Cardiac muscle cell (in vitro differentiated cells and primary cell): ENCODE results near the gene ENTPD2. TPM values are rescaled to one million over a fixed set of nuclear protein-coding genes. Genes with fewer than 3 reads are reported as not detected.
A peak's percentile ranks its signal among the peaks of the same experiment; 100 is the strongest.

Experiments used
- DNase-seq, 2 donors: peaks; one replicate each; pipeline versions ENCODE4 v3.0.0 to v3.0.0-alpha.2; 2010 to 2017; ENCODE audit warnings: low read depth in 1 of 2, low spot score in 1 of 2
- H3K27ac ChIP-seq: fragments of 200-600 bp; sonication (generic); 2 replicates; pipeline ENCODE4 v1.5.1; 2016
- H3K27me3 ChIP-seq: fragments of 200-600 bp; sonication (generic); 2 replicates; pipeline ENCODE4 v1.6.0; 2016; ENCODE audit warnings: control low read depth
- H3K36me3 ChIP-seq: fragments of 200-600 bp; sonication (generic); 2 replicates; pipeline ENCODE4 v1.5.1; 2016; ENCODE audit warnings: control low read depth
- H3K4me1 ChIP-seq: fragments of 200-600 bp; sonication (generic); 2 replicates; pipeline ENCODE4 v1.8.1; 2017; ENCODE audit warnings: low read depth, mild to moderate bottlenecking, mixed run types
- H3K4me3 ChIP-seq: fragments of 200-600 bp; sonication (generic); 2 replicates; pipeline ENCODE4 v1.5.1; 2016; ENCODE audit warnings: mild to moderate bottlenecking
- H3K9me3 ChIP-seq: fragments of 200-600 bp; sonication (generic); 2 replicates; pipeline ENCODE4 v1.5.1; 2017; ENCODE audit warnings: low read depth, mild to moderate bottlenecking, control low read depth
- polyA plus RNA-seq: library from polyadenylated mRNA; unstranded; fragments of >200 nt; fragmentation: Nextera tagmentation; extraction: Ambion mirVana; gene quantifications from 2 replicates; pipeline ENCODE4 v1.2.1, GENCODE V29; 2016
- total RNA-seq: library from RNA; depleted of rRNA; stranded (reverse); fragments of >200 nt; gene quantifications from 2 replicates; pipeline ENCODE4 v1.2.3, GENCODE V29; 2016
- TF ChIP-seq, protein P1 (sequence below): IDR thresholded peaks from 2 replicates; pipeline ENCODE4 v1.5.1; 2012; ENCODE audit warnings: low read depth, mild to moderate bottlenecking, low read length

ENTPD2 gene
- total and polyA plus RNA-seq, 2 experiments from 2014 or later = not detected

DNA sequence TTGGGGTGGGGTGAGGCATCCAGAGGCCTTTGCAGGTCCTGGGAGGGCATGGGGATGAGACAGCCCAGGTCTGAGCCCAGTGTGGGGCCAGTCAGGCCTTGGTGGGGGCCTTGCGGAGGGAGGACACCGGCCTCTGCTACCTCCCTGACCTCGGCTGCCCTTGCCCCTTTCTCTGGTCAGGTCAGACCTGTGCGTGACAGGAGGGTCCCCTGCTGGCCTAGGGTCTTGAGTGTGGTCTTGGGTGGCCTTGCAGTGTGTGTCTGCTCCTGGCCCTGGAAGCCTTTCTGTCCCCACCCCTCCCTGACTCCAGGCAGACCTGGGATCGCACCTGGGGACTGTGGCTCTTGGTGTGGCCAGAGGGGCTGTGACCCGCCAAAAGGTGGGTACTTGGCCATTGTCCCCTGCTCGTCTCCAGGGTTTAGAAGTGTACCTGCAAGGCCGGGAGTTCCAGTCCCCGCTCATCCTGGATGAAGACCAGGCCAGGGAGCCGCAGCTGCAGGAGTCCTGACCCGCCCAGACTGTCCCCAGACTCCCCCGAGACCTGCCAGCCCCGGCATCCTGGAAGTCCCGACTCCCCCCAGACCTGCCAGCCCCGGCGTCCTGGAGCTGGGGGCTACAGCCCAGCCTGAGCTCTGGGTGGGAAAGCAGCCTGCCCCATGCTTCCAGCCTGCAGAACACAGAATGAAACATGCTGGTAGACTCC, 28.5 kb upstream of the ENTPD2 start:
- TF ChIP-seq, protein P1, sequence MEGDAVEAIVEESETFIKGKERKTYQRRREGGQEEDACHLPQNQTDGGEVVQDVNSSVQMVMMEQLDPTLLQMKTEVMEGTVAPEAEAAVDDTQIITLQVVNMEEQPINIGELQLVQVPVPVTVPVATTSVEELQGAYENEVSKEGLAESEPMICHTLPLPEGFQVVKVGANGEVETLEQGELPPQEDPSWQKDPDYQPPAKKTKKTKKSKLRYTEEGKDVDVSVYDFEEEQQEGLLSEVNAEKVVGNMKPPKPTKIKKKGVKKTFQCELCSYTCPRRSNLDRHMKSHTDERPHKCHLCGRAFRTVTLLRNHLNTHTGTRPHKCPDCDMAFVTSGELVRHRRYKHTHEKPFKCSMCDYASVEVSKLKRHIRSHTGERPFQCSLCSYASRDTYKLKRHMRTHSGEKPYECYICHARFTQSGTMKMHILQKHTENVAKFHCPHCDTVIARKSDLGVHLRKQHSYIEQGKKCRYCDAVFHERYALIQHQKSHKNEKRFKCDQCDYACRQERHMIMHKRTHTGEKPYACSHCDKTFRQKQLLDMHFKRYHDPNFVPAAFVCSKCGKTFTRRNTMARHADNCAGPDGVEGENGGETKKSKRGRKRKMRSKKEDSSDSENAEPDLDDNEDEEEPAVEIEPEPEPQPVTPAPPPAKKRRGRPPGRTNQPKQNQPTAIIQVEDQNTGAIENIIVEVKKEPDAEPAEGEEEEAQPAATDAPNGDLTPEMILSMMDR = no peak
- Histone ChIP-seq H3K4me3 (no peak overlapping the region), H3K4me1 (no peaks in the 10 kb centered on the region), H3K9me3 (no peaks in the 10 kb centered on the region), H3K27me3 (peaks cover 26% of the 10 kb centered on the region), H3K36me3 (no peaks in the 10 kb centered on the region), H3K27ac (no peak overlapping the region)
- no peak for DNase-seq

DNA sequence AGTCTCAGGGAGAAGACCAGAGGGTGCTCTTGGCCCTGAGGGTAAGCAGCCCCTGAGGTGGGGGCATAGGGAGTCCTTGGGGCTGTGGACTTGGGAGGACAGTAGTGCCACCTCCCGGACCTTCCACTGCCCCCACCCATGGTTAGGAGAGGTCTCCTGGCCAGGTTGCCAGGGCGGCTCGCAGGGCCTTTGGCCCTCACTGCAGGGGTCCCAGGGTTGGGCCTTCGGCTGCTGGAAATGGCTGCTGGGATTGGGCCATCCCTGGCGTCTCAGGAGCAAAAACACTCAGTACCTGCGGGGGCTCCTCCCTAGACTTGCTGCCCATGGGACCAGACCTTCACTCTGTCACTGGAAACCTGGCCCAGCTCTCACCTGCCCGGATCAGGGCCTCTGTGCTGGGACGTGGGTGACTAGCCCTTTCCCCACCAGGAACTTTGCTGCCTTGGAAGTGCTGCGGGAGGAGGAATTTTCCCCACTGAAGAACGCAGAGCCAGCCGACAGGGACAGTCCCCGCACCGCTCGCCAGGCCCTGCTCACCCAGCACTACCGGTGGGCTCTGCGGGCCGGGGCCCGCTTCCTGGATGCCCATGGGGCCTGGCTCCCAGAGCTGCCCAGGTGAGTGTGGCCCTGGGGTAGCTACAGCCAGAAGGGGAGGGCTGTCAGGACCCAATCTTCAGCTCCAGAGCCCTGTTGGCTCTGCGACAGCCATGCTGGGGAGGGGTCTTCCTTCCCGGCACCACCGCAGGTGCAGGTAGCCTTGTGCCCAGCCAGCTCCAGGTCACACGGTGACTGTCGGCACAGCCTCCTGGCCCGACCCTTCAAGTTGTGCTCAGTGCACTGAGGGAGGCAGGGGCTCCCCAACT, 26.6 kb upstream of the ENTPD2 start:
- no peaks in the 10 kb centered on the region for H3K36me3 ChIP-seq
- TF ChIP-seq, protein P1 = no peak
- no peak overlapping the region for H3K4me3 ChIP-seq
- no peaks in the 10 kb centered on the region for H3K4me1 ChIP-seq
- peaks cover 33% of the 10 kb centered on the region for H3K27me3 ChIP-seq
- H3K27ac ChIP-seq = no peak overlapping the region
- H3K9me3 ChIP-seq = no peaks in the 10 kb centered on the region
- DNase-seq = no peak

DNA sequence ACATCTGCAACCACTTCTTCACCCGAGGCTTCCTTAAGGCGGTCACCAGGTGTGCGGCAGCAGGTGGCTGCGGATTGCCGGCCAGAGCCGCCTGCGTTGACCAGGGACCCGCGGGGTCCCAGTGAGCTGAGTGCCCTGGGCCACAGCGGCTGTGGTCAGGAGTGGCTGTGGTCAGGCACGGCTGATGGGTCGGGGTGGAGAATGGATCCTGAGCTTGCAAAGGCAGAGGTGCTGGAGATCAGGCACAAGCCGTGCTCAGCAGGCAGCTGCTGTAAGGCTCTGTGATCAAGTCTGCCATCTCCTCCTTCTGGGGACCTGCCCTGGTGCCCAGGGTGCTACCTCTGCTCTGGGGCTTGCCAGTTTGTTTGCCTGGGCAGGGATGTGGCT, 25.5 kb upstream of the ENTPD2 start:
- H3K36me3 ChIP-seq = no peaks in the 10 kb centered on the region
- H3K27ac ChIP-seq = no peak overlapping the region
- TF ChIP-seq, protein P1 = no peak
- peaks cover 33% of the 10 kb centered on the region for H3K27me3 ChIP-seq
- no peaks in the 10 kb centered on the region for H3K9me3 ChIP-seq
- H3K4me1 ChIP-seq = no peaks in the 10 kb centered on the region
- no peak overlapping the region for H3K4me3 ChIP-seq
- DNase-seq = no peak

DNA sequence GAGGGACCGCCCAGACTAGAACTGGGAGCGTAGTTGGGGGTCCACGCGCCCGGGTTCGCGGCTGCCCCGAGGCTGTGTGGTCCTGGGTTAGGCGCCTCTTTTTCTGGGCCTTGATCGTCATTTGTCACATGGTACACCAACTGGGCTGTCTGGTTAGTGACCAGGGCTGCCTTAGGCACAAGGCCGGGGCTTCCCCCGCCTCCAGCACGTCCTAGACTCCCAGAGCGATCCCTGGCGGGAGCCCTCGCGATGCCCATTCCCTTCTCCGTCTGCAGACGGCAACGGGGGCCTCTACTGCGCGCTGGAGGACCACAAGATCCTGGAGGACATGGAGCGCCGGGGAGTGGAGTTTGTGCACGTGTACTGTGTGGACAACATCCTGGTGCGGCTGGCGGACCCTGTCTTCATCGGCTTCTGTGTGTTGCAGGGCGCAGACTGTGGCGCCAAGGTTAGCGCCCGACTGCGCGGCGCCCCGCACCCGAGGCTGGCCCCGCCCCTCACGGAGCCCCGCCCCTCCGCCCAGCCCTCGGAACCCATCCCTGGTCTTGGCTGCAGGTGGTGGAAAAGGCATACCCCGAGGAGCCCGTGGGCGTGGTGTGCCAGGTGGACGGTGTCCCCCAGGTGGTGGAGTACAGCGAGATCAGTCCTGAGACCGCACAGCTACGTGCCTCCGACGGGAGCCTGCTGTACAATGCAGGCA, 25.0 kb upstream of the ENTPD2 start:
- TF ChIP-seq, protein P1 = no peak
- no peaks in the 10 kb centered on the region for H3K9me3 ChIP-seq
- H3K36me3 ChIP-seq = no peaks in the 10 kb centered on the region
- no peak for DNase-seq
- no peak overlapping the region for H3K27ac ChIP-seq
- H3K4me1 ChIP-seq = no peaks in the 10 kb centered on the region
- peak overlapping the region; percentile 40 for H3K4me3 ChIP-seq
- H3K27me3 ChIP-seq = peaks cover 33% of the 10 kb centered on the region
